NCI-H2227 (cell line): ENCODE data around the gene PTPMT1.
"Not testable (repeated sequence)": the region's sequence is repeated elsewhere in the genome, so short reads cannot be mapped to it uniquely, and the experiment has no call there.

Experiments
- DNase-seq: peaks from one replicate; lab custom pipeline; 2025; ENCODE audit not compliant: unreplicated experiment; lab: John Stamatoyannopoulos, UW

PTPMT1 gene

DNA sequence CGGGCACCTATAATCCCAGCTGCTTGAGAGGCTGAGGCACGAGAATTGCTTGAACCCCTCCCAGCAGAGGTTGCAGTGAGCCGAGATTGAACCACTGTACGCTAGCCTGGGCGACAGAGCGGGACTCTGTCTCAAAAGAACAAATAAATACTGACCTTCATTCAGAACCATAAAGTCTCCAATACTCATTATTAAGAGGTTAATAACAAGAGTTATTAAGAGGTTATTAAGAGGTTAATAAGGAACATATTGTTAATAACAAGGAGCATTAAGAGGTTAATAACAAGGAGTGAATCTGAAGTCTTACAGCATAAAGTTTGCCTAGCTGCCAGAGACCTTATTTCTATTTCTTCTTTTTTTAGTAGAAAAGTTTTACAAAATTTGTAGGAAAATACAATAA is 20.1 kb upstream of the PTPMT1 start:
- no peak for DNase-seq

DNA sequence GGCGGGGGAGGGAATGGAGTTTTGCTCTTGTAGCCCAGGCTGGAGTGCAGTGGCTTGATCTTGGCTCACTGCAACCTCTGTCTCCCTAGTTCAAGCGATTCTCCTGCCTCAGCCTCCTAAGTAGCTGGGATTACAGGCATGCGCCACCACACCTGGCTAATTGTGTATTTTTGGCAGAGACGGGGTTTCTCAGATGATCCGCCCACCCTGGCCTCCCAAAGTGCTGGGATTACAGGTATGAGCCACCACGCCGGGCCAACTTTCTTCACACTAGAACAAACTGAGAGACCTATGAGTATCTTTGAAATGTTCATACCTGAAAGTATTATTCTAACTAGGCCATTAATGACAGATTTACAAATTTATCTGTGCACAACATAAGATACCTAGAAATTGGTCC is 19.1 kb upstream of the PTPMT1 start:
- not testable (repeated sequence) for DNase-seq

DNA sequence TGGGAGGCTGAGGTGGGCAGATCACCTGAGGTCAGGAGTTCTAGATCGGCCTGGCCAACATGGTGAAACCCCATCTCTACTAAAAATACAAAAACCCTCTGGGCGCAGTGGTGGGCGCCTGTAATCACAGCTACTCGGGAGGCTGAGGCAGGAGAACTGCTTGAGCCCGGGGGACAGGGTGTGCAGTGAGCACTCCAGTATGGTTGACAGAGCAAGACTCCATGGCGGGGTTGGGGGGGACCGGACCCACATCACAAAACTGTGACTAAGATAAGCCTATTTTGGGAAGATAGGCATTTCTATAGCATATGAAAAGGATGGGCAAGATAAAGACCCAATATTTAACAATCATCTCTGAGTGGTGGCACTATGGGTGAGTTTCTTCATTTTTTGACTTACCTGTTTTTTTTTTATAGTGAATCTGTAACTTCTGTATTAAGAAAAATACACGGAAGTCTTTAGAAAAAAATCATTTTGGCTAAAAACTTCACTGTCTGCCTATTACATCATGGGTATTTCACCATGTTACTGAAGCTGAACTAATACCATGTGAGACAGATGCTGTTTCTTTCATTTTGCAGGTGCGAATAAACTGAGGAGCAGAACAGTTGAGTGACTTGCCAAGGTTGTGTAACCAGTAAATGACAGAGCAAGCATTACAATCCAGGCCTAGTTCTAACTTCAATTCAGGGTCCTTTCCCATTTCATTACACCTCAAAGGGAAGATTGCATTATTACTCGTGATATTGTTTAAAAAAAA is 14.9 kb upstream of the PTPMT1 start:
- no peak for DNase-seq

DNA sequence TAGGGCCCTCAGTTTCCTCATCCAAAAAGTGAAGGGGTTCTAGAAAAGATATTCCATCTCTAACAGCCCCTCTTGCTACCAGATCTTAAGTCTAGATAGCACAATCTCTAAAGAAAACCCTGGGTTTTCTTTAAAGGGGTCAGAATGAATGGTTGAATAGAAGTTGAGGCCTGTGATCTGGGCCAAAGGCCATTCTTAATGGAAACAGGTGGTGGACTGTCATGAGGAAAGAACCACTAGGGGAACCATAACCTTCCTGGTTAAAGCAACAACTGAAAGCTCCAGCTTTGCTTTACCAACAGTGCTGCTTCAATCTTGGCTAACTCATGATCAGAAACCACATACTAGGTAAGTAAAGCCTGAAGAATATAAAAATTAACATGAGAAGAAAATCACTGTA is 14.3 kb upstream of the PTPMT1 start:
- DNase-seq = peak; percentile 13

DNA sequence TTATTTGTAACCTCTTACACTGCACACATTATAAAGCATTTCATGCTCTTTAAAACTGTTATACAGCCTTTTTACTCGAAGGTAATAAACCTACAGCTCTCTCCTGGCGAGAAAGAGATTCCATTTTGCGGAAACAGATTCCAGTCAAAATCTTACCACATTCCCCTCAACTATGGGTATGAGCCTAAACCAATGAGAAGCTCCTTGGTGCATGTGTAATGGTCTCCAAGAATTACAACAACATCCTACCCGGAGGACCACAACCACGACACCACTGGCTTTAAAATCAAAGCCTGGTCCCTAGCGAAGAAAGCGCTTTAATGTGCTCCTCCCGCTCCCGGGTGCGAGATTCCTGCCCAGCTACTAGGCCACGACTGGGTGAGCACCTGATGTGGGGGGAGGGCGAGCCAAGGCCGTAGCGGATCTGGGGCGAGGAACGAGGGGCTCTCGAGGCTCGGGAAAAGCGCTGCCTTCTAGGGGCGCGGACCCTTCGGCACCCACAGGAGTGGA is 13.3 kb upstream of the PTPMT1 start:
- peak; percentile 40 for DNase-seq

DNA sequence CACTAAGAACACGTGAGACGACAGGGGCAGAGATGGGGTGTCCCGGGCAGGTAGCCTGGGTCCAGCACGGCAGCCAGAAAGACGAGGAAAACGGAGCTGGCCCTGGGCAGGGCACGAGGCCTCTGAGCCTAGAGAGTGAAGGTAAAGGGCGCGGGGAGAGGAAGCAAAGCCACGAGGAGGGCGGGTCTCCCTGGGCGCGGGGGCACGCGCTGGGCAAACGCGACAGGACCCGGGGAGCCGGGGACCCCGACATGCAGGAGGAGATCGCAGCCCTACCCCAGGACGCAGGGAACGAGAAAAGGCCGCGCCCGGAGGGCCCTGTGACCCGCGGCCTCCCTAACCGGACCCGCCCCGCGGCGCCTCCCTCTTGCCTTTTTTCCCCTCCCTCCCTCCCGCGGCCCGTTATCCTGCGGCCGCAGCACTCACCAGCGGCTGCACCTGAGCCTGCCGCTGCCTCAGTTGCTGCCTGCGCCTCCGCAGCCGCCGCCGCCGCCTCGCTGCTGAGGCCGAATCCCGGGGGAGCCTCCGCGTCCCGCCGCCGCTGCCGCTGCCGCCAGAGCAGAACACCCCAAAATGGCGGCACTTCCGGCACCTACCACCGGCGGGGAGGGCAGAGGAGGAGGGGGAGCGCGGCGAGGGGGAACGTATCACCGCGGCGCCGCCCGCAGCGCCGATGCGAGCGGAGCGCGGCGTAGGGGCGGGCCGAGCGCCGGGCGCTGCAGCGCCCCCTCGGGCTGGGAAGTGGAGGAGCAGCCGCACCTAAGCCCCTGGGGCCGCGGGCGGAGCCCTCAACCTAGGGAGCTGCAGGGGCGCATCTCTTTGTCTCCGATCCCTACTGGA is 12.6 kb upstream of the PTPMT1 start, which contains the start of gene CELF1:
TSS of gene CELF1 (minus strand) at position 567 of the 840 bp plus-strand sequence. CDS start 53,609 bp downstream, outside the sequence.
- peak; percentile 96 for DNase-seq

DNA sequence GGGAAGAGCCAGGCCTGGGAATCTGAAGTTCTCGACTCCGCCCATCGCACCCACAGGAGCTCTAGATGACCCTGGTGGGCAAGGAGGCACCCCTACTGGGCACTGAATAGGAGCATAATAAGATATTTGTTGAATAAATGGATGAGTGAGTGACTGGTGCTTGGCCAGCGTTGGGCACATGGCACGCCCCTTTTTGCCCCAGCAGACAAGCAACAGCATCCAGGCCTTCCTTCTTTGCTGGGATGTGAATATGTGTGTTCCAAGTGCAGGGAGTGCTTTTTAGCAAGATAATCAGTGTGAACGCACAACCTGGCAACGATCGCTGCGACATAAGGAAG is 12.0 kb upstream of the PTPMT1 start:
- DNase-seq = peak; percentile 86

DNA sequence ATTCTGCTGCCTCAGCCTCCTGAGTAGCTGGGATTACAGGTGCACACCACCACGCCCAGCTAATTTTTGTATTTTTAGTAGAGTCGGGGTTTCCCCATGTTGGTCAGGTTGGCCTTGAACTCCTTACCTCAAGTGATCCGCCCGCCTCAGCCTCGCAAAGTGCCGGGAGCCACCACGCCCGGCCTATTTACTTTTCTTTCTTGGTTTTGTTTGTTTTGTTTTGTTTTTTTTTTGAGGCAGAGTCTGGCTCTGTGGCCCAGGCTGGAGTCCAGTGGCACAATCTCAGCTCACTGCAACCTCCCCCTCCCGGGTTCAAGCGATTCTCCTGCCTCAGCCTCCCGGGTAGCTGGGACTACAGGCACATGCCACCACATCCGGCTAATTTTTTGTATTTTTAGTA is 8.4 kb upstream of the PTPMT1 start:
- DNase-seq = not testable (repeated sequence)

DNA sequence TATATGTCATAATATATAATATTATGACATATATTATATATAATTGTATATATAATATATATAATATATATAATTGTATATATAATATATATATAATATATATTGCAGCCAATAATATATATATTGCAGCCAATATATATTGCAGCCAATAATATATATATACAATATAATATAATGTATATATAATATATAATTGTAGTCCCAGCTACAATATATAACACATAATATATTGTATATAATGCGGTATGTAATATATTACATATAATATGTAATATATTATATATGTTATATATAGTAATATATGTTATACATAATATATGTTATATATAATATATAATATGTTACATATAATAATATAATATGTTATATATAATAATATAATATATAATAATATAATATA is 6.7 kb upstream of the PTPMT1 start:
- DNase-seq = no peak

DNA sequence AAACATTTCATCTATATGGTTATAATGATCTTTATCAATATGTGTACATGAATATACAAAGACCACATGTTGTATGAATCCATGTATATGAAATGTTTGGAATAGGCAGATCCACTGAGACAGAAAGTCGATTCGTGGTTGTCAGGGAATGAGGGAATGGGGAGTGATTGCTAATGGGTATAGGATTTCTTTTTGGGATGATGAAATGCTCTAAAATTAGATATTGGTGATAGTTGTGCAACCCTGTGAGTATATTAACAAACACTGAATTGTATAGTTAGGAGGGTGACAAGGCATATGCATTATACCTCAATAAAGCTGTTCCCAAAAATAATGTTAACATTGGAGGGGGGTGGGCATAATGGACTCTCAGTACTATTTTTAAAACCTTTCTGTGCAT is 5.0 kb upstream of the PTPMT1 start:
- DNase-seq = no peak

DNA sequence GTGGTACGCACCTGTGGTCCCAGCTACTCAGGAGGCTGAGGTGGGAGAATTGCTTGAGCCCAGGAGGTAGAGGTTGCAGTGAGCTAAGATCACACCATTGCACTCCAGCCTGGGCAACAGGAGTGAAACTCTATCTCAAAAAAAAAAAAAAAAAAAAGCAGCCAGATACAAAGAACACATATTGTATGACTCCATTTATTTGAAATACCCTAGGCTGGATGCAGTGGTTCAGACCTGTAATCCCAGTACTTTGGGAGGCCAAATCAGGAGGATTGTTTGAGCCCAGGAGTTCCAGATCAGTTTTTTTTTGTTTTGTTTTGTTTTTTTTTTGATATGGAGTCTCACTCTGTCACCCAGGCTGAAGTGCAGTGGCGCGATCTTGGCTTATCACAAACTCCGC is 3.0 kb upstream of the PTPMT1 start:
- DNase-seq = not testable (repeated sequence)

DNA sequence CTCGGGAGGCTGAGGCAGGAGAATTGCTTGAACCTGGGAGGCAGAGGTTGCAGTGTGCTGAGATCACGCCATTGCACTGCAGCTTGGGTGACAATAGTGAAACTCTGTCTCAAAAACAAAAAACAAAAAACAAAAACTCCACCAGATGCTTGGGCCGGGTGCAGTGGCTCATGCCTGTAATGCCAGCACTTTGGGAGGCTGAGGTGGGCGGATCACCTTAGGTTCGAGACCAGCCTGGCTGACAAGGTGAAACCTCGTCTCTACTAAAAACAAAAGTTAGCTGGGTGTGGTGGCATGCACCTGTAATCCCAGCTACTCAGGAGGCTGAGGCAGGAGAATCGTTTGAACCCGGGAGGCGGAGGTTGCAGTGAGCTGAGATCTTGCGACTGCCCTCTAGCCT is 1.0 kb upstream of the PTPMT1 start:
- DNase-seq = not testable (repeated sequence)

DNA sequence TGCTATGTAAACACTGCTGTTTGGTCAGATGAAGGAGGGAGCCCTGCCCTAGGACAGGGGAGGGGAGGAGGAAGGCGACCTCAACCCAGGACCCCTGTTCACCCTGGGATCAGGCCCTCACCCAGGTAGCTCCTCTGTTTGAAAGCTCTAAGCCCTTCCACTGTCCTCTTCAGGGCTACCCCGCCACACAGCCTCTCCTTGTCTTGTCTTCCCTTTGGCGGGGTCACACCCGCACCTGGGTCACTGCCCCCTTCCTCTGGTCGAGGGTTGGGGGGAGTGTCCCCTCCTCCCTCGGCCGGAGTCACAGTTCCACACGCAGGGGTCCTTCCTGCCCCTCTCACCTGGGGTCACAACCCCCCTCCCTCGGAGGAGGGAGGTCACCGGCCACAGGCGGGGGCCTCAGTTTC is 463 bp upstream of the PTPMT1 start:
- no peak for DNase-seq

DNA sequence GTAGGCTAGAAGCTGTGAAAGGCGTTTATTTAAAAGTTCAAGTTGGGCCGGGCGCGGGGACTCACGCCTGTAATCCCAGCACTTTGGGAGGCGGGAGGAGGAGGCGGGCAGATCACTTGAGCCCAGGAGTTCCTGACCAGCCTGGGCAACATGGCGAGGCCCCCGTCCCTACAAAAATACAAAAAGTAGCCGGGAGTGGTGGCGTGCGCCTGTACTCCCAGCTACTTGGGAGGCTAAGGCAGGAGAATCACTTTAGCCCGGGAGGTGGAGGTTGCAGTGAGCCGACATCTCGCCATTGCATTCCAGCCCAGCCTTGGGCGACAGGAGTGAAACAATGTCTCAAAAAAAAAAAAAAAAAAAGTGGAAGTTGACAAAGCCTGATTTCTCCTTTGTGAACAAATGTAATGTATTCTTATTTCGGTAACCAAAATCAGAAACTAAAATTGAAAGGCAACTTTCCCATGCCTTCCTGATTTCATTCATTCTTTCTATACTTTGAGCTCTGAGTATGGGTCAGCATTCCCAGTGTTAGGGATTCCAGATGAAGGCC is 825 bp downstream of the PTPMT1 start:
- no peak for DNase-seq

DNA sequence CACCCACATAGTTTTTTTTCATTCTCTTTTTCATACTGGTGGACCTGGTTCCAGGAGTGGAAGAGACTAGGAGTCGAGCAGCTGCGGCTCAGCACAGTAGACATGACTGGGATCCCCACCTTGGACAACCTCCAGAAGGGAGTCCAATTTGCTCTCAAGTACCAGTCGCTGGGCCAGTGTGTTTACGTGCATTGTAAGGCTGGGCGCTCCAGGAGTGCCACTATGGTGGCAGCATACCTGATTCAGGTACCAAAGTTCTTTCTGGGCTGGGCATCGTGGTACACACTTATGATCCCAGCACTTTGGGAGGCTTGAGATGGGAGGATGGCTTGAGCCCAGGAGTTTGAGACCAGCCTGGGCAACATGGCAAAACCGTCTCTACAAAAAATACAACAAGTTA is 4.2 kb downstream of the PTPMT1 start:
- DNase-seq = no peak

DNA sequence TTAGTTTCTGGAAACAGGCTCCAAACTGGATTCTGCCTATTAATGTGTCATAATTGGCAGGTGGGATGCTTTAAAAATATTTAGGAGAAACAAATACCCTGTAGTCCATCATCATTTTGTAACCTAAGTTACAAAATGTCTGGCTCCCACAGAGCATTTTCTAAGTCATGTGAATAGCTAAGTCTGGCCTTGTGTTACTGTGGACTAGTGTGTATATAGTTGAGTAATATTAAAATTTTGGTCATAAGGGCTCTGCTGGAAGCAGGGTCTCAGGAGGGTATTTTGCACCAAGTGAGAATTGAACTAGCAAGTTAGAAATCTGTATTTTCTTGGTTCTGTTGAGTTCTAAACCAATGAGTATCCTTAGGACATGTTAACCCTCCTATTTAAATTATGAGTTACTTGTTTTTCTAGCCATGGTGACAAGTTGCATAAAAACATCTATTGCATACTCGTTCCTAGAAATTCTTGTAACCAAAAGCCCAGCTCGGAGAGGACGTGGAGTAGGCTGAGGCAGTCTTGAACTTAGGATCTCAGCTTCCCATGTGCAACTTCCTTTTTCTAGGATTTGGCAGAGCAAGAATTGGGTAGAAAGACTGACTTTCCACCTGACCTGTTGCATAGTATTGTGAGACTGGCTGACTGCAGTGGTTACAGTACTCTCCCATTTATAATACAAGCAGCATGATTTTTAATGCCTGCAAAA is 5.4 kb downstream of the PTPMT1 start:
- no peak for DNase-seq

DNA sequence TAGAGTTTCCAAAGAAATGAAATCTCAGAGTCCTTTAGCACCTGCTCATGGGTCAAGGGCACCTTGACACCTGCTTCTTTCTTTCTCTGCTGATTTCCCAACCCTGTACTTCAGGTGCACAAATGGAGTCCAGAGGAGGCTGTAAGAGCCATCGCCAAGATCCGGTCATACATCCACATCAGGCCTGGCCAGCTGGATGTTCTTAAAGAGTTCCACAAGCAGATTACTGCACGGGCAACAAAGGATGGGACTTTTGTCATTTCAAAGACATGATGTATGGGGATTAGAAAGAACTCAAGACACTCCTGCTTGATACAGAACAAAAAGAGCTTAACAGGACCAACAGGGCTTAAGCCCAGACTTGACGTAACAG is 5.9 kb downstream of the PTPMT1 start:
- no peak for DNase-seq

DNA sequence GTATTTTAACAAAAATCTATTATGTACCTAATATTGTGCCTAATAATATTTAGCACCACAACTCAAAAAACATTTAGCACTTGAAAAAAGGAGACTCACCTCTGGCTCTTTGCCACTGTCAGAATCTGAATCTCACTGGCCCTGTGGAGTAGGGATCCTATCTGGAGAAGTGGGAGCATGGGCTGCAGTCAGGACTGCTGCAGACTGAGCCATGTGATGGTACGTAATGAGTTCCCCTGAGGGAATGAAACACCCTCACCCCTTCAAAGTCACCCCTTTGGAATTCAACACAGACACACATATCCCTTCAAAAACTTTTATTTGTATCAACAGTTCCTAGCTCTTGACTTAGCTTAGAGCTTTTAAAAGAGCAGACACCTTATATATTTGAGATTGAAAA is 6.5 kb downstream of the PTPMT1 start:
- DNase-seq = no peak

DNA sequence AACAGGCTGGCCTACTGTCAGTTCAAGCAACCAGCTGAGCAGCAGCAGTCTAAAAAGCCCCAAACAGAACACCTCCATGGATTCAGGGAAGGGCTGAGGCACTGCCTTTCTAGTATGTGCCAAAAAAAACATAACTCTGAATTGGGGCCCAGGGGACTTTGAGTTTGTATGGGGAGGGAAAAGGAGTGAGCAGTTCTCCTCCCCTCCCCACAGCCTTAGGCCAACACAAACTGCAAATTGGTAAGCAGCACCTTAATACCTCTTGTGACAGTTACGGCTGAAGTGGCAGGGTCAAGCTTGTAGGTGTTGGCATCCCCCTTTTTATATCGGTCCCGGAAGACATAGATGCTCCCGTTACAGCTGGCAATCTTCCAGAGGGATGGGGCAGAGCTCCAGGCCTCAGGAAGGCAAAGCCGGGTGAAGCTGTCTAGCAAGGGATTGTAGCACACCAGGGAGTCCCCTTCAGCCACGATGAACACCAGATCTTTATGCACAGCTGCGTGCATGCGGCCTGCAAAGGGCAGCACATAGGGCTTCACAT is 7.4 kb downstream of the PTPMT1 start:
- DNase-seq = peak; percentile 72

DNA sequence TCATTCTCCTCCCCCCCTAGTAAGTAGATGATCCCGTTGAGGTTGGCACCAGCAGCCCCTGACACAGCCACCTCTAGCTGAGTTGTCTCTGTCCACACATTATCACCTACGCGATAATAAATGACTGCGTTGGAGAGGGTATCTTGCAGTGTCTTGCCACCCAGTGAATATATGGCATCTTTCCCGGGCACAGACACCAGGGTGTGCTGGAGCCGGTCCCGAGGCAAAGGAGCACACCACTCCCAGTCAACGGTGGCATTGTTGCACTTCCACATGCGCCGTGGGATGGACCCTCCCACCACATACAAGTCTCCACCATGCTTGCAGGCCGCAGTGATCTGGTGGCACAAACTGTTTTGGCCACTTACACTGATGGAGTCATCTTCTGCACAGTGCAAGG is 7.9 kb downstream of the PTPMT1 start:
- peak; percentile 42 for DNase-seq

DNA sequence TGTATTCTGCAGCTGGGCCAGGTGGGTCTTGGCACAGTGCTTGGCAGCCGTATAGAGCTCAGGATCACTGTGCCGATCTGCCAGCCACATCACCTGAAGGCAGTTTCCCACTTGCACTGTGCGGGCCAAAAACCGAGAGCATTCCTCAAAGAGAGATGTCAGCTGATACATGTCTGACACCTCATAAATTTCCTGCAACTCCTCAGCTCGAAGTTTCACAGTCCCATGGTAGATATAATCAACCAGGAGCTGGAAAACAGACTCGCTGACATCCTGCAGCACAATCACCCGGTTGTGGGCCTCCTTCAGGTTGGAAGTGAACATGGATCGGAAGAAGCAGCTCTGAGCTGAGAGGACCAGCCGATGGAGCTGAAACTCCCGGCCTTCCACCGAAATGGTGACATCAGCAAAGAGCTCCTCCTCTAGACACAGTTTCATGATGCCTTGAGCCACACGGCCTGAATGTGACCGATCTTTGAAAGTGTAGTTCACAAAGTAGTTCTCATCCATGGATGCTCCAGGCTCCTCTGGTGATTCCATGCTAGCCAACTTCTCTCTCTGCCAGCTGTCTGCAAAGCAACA is 12.2 kb downstream of the PTPMT1 start:
- peak; percentile 47 for DNase-seq
